ENCODE measurements around the gene TSSK2. TPM values are rescaled to one million over a fixed set of nuclear protein-coding genes. Genes with fewer than 3 reads are reported as not detected.
A peak's percentile ranks its signal among the peaks of the same experiment; 100 is the strongest.

The TSSK2 gene
- total and polyA plus RNA-seq, 2 donors (not counting 3 experiments of a cell fraction or from before 2014, with no cell fraction given) = not detected

DNA sequence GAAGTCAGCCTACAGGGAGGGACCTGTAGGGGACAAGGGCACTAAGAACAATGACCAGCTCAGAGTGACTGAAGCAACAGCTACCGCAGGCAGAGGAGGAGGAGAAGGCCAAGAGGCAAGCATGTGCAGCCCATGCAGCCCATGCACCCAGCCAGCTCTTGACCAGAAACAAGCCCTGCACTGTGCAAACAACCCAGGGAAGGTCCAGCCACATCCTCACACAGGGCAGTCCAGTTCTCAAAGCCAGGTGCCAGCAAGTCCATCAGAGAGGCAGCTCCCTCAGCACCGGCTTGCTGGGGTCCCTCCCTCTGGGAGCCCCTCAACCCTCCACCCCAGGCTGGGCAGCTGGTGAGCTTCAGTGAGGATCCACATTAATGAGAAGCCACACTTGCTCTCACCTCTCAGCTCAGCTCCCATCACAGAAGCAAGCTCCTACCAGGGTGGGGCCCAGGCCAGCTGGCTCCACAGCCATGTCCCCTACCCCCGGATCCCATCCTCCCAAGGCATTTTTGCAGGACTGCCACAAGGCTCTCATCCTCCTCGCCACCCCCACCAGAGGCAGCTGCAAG is 16.0 kb upstream of the TSSK2 start:
- Histone ChIP-seq H3K36me3 (ENCODE audit: control insufficient read depth in 2 of 2, extremely low read depth in 1 of 2, insufficient read depth in 2 of 2, low read length in 2 of 2) (peaks cover 0 to 2% of the 10 kb centered on the region in 2 experiments), H3K4me2 (ENCODE audit: insufficient read depth, low read length) (no peak overlapping the region), H3K79me2 (ENCODE audit: control insufficient read depth, insufficient read depth, low read length) (peaks cover 69% of the 10 kb centered on the region), H3K9me1 (replicated peaks; ENCODE audit: control insufficient read depth, extremely low read depth, insufficient read depth, low read length) (no peaks in the 10 kb centered on the region), H4K20me1 (replicated peaks; ENCODE audit: control insufficient read depth, extremely low read depth, insufficient read depth, low read length) (no peaks in the 10 kb centered on the region), H3K27me3 (ENCODE audit: control insufficient read depth in 2 of 2, insufficient read depth in 2 of 2, low read length in 2 of 2) (no peaks in the 10 kb centered on the region), H3K27ac (ENCODE audit: insufficient read depth, low read depth, low read length) (no peak overlapping the region), H3K4me3 (replicated peaks in 1 of 3; ENCODE audit: insufficient read depth in 1 of 3, low read depth in 1 of 3, low read length in 3 of 3) (no peak overlapping the region), H3K9ac (replicated peaks; ENCODE audit: extremely low read depth, insufficient read depth, low read length) (no peak overlapping the region), H3K4me1 (ENCODE audit: control insufficient read depth, extremely low read depth, insufficient read depth, low read length) (no peaks in the 10 kb centered on the region), H2AFZ (ENCODE audit: low read depth, low read length) (no peak overlapping the region), H3K9me3 (replicated peaks; ENCODE audit: control insufficient read depth, insufficient read depth, low read length) (no peaks in the 10 kb centered on the region)
- TF ChIP-seq FOS (IDR thresholded peaks at IDR 0.05; ENCODE audit: borderline replicate concordance, insufficient read depth, low read length) = no peak
- FAIRE-seq (no peak), DNase-seq (ENCODE audit: low read depth, low spot score) (no peak)
- intact Hi-C loops (cut with micrococcal nuclease) (no loop called here), dilution Hi-C loops (cut with MboI; ENCODE audit: extremely low pct_ligation_motif_present, low sequenced_read_pairs) (no loop called here)
- BruUV-seq (replicated peaks) = no TSS peak
- CTCF ChIA-PET = interaction anchor here (0.8 to 2.2 kb wide), 4 partner anchors 9 to 30 kb away, joined by 4 to 8 read pairs (median 5); no protein-coding TSS in a partner anchor
- POLR2A ChIA-PET = interaction anchor here (1.1 kb wide), 1 partner anchor 16 kb away, joined by 4 read pairs; no protein-coding TSS in a partner anchor

DNA sequence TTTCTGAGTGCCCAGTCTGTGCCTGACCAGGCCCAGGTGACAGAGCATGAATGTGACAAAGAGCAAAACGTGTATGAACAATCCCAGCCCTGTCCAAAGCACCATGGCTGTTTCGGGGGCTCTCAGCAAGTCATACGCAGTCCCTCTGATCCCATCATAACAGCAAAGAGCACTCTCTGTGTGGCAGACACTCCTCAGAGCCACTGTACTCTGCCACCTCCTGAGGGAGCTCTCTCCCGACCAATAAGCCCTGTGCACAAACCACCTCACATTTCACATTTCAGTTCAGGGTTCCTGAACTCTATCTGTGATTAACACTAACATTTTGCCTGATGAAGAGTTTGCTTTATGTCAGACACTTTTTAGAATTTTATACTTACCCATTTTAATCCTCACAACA is 15.5 kb upstream of the TSSK2 start:
- Histone ChIP-seq H3K79me2 (ENCODE audit: control insufficient read depth, insufficient read depth, low read length) (peaks cover 73% of the 10 kb centered on the region), H2AFZ (ENCODE audit: low read depth, low read length) (no peak overlapping the region), H3K4me2 (ENCODE audit: insufficient read depth, low read length) (no peak overlapping the region), H3K4me3 (replicated peaks in 1 of 3; ENCODE audit: insufficient read depth in 1 of 3, low read depth in 1 of 3, low read length in 3 of 3) (no peak overlapping the region), H3K27ac (ENCODE audit: insufficient read depth, low read depth, low read length) (no peak overlapping the region), H3K36me3 (ENCODE audit: control insufficient read depth in 2 of 2, extremely low read depth in 1 of 2, insufficient read depth in 2 of 2, low read length in 2 of 2) (peaks cover 0 to 2% of the 10 kb centered on the region in 2 experiments), H3K4me1 (ENCODE audit: control insufficient read depth, extremely low read depth, insufficient read depth, low read length) (peaks cover under 1% of the 10 kb centered on the region), H3K9ac (replicated peaks; ENCODE audit: extremely low read depth, insufficient read depth, low read length) (no peak overlapping the region), H3K9me3 (replicated peaks; ENCODE audit: control insufficient read depth, insufficient read depth, low read length) (no peaks in the 10 kb centered on the region), H3K9me1 (replicated peaks; ENCODE audit: control insufficient read depth, extremely low read depth, insufficient read depth, low read length) (no peaks in the 10 kb centered on the region), H3K27me3 (ENCODE audit: control insufficient read depth in 2 of 2, insufficient read depth in 2 of 2, low read length in 2 of 2) (no peaks in the 10 kb centered on the region), H4K20me1 (replicated peaks; ENCODE audit: control insufficient read depth, extremely low read depth, insufficient read depth, low read length) (peaks cover under 1% of the 10 kb centered on the region)
- FAIRE-seq = no peak
- ChIA-PET POLR2A (interaction anchor here (1.1 kb wide), 1 partner anchor 17 kb away, joined by 4 read pairs; no protein-coding TSS in a partner anchor), CTCF (interaction anchor here (0.8 to 2.2 kb wide), 4 partner anchors 10 to 30 kb away, joined by 4 to 8 read pairs (median 5); no protein-coding TSS in a partner anchor)
- dilution Hi-C loops (cut with MboI; ENCODE audit: extremely low pct_ligation_motif_present, low sequenced_read_pairs) = no loop called here
- TF ChIP-seq, protein P1, sequence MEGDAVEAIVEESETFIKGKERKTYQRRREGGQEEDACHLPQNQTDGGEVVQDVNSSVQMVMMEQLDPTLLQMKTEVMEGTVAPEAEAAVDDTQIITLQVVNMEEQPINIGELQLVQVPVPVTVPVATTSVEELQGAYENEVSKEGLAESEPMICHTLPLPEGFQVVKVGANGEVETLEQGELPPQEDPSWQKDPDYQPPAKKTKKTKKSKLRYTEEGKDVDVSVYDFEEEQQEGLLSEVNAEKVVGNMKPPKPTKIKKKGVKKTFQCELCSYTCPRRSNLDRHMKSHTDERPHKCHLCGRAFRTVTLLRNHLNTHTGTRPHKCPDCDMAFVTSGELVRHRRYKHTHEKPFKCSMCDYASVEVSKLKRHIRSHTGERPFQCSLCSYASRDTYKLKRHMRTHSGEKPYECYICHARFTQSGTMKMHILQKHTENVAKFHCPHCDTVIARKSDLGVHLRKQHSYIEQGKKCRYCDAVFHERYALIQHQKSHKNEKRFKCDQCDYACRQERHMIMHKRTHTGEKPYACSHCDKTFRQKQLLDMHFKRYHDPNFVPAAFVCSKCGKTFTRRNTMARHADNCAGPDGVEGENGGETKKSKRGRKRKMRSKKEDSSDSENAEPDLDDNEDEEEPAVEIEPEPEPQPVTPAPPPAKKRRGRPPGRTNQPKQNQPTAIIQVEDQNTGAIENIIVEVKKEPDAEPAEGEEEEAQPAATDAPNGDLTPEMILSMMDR (IDR thresholded peaks at IDR 0.05; ENCODE audit: extremely low read depth in 1 of 2, insufficient read depth in 1 of 2, low read depth in 1 of 2, low read length in 2 of 2) = peak in 1 of 2 donors; percentile 35
- TF ChIP-seq MYC (IDR thresholded peaks at IDR 0.05; ENCODE audit: low read depth, low read length) (no peak), FOS (IDR thresholded peaks at IDR 0.05; ENCODE audit: borderline replicate concordance, insufficient read depth, low read length) (no peak)
- no peak for DNase-seq (ENCODE audit: low read depth, low spot score)
- intact Hi-C loops (cut with micrococcal nuclease) = no loop called here
- no TSS peak for BruUV-seq (replicated peaks)
